GM19099 (cell line): Measurements from ENCODE around the gene MAP3K5.

ENCODE experiments used
- POLR2A ChIP-seq: IDR thresholded peaks from 3 replicates; pipeline ENCODE4 v1.6.1; 2011; ENCODE audit warnings: low read depth; ENCODE audit not compliant: insufficient read length; ENCODE audit errors: extremely low read depth

The MAP3K5 gene

DNA sequence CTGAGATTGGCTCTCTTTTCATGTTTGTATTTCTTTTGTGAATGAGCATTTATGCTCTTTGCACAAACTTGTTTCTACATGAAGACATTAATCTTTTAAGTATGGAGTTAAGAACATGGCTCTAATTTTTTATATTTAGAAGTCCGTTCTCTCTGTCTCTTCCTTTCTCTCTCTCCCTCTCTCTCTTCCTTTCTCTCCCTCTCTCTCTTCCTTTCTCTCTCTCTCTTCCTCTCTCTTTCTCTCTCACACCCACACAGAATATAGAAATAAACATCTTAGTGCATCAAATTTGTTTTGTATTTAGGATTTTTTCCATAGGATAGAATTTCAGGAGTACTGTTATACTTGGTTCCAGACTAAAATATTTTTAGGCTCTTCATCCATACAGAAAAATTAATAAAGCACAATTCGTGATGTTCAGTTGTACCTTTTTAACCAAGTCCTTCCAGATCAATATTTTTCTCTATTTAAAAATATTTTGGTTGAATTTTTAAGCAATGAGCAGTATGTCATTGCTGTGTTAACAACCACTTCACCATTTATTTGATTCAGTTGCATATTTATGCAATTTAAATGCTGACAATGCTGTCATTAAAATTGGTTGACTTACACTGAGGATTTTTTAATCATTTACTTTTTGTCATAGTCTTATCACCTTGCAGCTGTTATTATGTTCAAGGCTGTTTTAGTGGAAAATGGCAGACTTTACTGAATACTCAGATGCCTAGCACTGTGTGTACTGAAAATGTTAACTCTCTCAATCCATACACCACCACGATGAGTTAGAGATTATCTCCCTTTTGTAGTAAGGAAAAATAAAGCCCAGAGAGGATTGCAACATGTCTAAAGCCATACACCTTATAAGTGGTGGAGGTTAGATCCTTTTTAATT is 129.7 kb downstream of the MAP3K5 start:
- no peak for TF ChIP-seq POLR2A

DNA sequence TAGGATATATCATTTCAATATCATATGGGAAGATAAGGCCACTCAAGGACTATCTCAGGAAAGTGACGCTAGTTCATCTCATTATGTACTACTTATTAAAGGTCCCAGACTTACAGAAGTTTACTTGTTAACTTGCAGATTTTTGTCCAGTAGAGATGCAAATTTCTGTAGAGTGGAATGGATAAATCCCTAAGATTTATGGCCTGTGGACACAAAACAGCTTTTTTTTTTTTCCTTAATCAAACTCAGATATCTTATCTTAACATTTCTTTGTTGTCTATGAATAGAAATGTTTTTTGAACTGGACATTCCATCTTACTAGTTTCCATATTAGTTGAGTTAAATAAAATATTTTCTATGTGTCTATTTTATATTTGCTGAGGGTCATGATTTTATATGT is 131.6 kb downstream of the MAP3K5 start:
- no peak for TF ChIP-seq POLR2A

DNA sequence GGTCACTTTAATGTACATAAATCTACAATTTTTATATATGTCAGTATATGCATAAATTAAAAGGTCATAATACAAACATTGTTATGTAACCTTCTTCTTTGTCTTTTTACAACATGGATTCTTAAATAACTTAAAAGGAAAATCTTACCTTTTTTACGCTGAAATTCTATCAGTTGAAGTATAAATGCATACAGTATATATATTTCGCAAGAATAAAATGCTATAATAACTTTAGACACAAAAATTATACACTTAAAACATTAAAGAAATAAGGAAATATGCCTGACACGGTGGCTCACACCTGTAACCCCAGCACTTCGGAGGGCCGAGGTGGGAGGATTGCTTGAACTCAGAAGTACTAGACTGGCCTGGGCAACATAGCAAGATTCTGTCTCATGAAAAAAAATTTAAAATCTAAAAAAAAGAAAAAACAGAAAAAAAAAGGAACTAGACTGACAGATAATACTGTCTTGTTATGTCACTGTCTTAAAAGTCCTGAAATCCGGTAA is 132.2 kb downstream of the MAP3K5 start:
- no peak for TF ChIP-seq POLR2A

DNA sequence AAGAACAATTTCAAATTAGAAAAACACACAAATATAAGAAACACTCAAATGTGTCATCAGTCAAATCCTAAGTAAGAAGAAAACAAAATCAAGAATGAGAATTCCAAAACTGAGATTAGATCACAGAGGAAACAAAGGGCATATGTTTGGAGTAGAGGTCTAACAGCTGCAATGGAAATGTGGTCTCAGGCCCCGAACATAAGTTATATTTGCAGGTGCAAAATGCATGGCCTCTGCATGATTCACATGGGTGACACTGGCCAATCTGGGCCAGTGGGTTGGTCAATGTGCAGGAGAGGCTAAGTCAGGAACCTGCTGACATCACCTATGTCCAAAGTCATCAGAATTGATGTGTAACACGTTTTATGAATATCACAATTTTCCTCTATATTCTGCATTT is 133.6 kb downstream of the MAP3K5 start:
- TF ChIP-seq POLR2A: no peak

DNA sequence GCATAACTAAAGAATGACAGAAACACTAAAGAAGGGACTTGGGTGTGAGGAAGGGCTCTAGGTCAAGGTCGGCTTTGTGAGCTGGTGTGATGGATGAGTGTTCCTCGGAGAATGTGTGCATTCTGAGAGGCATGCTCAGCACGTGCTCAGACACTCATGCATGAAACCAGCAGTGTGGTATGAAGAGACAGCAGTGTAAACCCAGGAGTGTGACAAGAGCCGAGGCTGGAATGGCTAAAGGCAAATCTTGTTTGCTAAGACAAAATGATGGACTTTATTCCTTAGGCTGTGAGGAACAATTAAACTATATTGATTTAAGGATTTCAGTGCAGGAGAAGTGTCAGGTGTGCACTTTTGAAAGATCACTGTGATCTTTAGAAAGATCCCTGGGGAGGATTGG is 134.6 kb downstream of the MAP3K5 start:
- no peak for TF ChIP-seq POLR2A

DNA sequence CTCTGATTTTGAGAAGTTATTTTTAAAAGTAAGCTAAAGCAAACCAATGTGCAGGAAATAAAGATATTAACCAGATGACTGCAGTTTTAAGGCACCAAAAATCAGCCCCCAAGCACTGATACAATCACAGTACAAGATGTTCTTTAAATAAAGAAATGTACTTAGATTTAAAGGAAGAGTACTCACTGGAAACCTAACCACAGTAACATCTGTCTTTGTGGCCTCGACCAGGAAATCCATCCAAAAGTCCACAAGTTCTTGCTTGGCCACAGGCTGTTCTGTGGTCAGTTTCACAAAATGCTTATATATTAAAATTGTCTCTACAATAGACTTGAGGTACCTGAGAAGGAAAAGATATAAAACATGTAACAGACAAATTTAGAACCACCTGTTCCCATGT is 136.2 kb downstream of the MAP3K5 start:
- TF ChIP-seq POLR2A: no peak

DNA sequence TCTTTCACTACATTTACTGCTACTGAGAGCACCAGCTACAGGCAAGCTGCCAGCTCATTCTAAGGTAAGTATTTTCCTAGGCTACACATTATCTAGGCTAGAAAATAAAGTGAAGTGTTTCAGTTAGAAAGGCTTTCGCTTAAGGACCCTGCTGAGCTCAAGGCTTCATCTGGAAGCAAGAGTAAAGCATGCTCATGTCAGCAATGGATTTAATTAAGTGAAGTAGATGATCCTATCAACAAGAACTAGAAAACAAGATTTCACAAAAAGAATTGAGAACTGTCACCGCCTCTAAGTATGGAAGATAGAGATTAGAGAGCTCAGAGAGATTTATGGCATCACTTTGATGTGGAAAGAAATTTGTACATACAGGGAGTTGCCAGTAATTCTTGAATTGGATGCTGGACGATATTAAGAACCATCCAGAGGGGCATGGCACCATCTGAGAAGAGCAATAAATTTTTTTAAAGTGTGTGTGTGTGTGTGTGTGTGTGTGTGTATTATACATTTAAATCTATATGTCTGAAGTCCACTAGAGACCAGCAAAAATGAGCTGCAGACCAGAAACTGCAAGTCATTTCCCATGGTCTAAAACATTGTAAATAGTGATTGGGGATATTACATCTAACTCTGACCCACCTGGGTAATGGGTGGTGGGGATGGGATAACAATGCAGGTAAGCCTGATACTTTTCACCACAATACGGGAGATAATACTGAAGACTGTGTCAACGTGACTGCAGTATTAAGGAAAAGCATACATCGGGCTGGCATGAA is 136.8 kb downstream of the MAP3K5 start:
- TF ChIP-seq POLR2A: no peak

DNA sequence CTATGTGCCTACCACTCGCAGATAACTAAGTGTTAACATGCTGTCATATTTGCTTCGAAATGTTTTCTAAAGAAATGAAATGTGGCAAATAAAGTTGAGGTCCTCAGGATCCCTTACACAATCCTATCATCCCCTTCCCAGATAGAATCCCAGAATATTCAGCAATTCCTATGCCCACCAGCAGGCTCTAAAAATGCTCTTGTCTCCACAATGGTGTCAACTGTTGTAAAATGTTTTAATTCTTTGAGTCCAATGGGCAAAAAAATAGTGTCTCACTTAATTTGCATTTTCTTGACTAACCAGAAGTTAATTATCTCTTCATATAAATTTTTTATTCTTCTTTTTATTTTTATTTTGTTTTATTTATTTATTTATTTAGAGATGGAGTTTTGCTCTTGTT is 138.2 kb downstream of the MAP3K5 start:
- TF ChIP-seq POLR2A: no peak

DNA sequence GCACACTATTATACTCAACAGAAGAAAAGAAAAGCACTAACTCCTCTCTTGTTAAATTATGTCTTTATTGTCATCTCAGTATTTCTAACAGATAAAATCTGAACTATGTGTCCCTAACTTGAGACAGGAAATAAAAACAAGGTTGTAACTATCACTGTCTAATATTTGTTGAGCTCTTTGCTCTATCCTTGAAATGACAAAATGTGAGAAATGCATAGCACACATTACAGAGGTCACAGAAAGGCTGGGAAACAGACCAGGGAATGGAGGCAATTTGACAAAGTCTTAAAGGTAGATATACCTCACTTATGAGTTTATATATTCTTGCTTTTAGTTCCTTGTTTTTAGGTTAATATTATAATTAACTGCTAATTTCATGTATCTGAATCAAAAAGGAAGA is 139.6 kb downstream of the MAP3K5 start:
- no peak for TF ChIP-seq POLR2A

DNA sequence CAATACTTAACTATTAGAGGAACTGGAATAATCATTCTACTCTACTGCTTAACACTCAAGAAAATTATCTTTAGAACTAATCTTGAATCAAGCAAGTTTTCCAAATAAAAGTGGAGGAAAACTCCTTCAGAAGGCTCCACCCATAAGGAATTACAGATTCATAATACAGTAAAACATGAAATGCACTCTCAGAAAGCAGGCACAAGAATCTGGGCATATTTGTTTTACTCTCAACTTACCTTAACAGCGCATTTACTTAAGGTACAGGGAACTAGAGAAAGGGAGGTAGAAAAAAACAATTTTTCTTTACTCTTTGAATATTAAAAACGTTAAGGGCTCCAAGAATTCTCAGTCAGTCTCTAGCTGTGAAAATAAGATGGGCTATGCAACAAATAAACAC is 140.3 kb downstream of the MAP3K5 start:
- TF ChIP-seq POLR2A: no peak

DNA sequence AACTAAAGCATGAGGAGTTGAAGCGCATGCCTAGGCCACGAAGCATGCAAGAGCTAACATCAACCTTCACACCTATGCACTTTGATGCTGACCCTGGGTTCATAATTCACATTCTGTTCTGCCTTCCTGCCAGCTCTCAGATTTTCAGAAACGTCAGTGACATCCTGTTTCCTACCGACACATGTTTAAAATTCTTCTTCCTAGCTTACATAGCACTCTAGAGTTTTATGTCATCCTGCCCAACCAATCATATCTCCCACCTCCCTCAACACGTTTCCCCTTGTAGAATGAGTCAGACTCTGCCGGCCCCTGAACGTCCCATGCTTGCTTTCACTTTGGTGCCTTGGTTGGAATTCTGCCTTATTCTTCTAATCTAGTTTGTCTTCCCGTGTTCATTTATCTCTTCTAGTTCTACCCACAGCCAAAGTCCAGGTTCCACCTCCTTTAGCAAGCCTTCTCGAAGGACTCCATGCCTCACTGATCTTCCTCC is 144.9 kb downstream of the MAP3K5 start:
- TF ChIP-seq POLR2A: peak; percentile 26

DNA sequence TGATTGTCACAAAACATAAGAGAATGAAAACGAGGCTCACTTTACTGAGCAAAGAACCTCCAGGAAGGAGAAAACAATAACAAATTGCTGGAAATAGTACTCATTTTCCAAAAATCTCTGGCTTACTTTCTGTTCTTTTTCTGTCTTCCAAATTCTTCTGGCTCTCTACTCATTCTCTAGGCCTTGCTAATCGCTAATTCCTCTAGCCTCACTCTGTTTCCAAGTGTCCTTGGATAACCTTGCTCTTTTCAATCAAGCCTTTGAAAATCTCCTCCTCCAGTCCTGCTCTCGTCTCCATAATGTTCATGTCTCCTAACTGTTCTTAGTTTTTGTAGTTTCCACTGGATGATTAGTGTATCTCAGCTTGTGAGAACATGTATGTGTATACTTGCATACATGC is 145.9 kb downstream of the MAP3K5 start:
- no peak for TF ChIP-seq POLR2A

DNA sequence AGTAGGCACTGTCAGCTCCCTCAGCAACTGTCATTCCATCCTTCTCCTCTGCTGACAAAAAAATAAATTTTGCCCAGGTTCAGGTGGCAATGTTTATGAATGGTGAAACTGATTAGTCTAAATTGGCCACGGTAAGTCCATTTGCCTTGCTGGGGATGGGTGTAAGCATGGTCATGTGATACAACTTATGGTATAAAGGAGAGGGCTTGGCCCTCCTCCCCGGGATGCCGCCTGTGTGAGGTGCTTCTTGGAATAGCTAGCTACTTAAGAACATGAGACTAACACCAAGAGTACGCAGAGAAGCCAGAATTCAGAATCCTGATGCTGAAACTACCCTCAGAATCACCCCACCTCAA is 147.7 kb downstream of the MAP3K5 start:
- TF ChIP-seq POLR2A: no peak

DNA sequence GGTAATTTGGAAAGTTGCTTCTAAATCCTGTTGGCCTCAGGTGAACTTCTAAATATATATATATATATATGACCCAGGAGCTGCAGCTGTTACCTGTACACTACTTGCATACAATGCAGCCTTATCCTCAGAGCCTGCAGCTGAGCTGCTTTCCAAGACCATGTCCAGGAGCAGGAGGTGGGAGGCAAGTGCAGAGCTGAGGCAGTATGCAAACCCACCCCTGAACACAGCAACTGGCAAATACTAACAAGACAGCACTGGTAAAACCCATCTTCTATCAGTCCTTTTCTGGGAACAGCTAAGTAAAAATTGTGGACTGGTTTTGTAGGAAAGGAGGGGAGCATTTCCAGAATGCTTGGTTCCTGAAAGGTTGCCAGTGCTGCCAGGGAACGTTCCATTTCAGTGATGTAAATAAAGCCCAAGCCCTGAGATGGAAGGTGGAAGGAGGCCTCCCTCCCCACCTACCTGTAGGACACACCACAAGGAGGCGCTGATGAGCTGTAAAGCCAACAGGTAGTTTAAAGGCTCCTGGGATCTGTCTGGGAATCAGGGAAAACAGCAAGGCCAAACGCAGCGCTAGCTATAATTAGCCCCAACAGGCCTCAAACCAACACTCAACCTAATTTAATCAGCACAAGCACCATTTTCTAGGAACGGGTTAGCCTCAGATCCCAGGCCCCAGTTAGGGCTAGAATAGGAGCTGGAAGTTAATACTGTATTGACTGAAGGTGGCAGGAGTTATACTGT is 148.3 kb downstream of the MAP3K5 start:
- TF ChIP-seq POLR2A: no peak

DNA sequence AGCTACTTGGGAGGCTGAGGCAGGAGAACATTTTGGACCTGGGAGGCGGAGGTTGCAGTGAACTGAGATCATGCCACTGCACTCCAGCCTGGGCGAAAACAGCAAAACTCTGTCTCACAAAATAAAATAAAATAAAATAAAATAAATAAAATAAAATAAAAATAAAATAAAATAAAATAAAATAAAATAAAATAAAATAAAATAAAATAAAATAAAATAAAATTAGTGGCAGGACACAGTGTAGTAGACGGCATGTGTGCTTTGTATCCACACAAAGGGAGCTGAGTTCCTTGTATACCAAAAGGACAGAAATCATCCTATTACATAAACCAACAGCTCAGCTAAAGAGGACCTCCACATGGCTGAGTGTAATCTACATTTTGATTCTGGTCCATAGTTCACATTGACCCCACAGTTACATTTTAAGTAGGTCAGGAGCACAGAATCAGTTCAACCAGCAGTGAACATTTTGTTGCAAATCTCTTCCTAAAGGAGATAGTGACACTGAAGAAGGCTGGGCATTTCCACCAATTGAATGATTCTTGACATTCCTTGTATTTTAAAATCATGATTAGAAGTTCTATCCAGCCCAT is 150.3 kb downstream of the MAP3K5 start:
- no peak for TF ChIP-seq POLR2A

DNA sequence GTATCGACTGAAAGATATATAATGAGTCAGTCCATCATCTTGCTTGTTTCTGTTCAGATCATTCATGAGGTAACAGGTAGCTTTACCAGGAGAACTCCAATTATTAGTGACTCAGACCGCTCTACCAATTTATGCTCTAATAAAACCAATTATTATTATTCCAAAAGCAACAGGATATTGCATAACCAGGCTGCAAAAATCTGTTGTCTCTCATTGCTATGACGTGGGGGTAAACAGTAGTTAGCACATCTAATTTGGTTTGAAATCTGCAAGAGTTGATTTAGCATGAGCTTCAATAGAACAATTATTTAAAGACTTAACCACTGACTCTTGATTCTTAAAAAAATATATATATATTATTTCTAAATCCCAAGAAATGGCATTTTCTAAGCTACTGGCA is 151.1 kb downstream of the MAP3K5 start:
- TF ChIP-seq POLR2A: no peak
